Measurements from ENCODE around the gene RALGPS1. TPM values are rescaled to one million over a fixed set of nuclear protein-coding genes. Genes with fewer than 3 reads are reported as not detected.
A peak's percentile ranks its signal among the peaks of the same experiment; 100 is the strongest.

RALGPS1 gene
- total RNA-seq, 2 experiments from 2014 or later: 1.9 to 4.4 TPM

GRCh38 chr9:127233989-127234388 lies 319.4 kb downstream of the RALGPS1 start:
- Mint-ChIP-seq H3K9me3 (ENCODE audit: low read depth) (no peaks in the 10 kb centered on the region), H3K27me3 (peaks cover 10% of the 10 kb centered on the region), H3K4me1 (no peaks in the 10 kb centered on the region), H3K4me3 (no peak overlapping the region), H3K36me3 (no peaks in the 10 kb centered on the region), H3K27ac (no peak overlapping the region)
- DNase-seq (no peak), ATAC-seq (no peak)
- CTCF ChIA-PET: interaction anchor here (1.0 kb wide), 1 partner anchor 11 kb away, joined by 3 read pairs; no protein-coding TSS in a partner anchor

DNA sequence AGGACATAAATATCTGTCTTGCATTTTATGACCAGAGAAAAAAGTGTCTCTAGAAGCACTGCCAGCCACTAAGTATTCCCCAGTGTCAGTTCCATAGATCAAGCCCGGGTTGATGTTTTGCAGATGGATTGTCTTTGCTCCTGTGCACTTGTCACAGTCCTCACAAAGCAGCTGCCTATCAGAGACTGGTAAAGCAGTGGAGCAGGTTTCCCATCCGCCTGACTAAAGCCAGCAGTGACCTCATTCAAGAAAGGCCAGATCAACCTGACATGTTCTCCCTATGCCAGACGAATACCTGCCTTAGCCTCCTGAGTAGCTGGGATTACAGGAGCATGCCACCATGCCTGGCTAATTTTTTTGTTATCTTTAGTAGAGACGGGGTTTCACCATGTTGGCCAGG lies 323.2 kb downstream of the RALGPS1 start:
- no peaks in the 10 kb centered on the region for H3K4me1 Mint-ChIP-seq
- H3K27ac Mint-ChIP-seq: no peak overlapping the region
- ATAC-seq (no peak), DNase-seq (no peak)
- no peaks in the 10 kb centered on the region for H3K36me3 Mint-ChIP-seq
- H3K4me3 Mint-ChIP-seq: no peak overlapping the region
- H3K9me3 Mint-ChIP-seq (ENCODE audit: low read depth): no peaks in the 10 kb centered on the region
- H3K27me3 Mint-ChIP-seq: peaks cover 10% of the 10 kb centered on the region
- CTCF ChIA-PET: interaction anchor here (1.1 to 1.6 kb wide), 2 partner anchors 23 to 297 kb away, joined by 3 read pairs; no protein-coding TSS in a partner anchor

DNA sequence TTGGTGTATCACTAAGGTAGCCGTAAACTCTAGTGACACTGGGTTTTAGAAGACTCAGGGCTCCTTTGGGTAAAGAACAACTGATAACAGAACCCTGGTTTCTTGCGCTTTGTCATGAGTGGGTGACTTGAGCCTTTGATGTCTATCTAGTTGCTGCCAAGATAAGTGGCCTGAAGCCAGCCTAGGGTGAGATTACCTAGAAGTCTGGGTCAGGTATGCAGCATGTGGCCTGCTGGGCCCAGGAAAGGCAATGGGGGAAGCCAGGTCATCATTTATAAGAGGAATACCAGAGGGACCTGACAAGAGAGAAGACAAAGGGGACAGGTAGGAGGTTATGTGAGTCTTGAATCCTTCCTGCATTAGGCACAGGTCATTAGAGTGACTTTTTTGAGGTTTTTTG lies 326.8 kb downstream of the RALGPS1 start:
- no peaks in the 10 kb centered on the region for H3K9me3 Mint-ChIP-seq (ENCODE audit: low read depth)
- DNase-seq (no peak), ATAC-seq (no peak)
- no peaks in the 10 kb centered on the region for H3K36me3 Mint-ChIP-seq
- CTCF ChIA-PET: no interaction called here
- no peak overlapping the region for H3K4me3 Mint-ChIP-seq
- no peak overlapping the region for H3K27ac Mint-ChIP-seq
- H3K4me1 Mint-ChIP-seq: peaks cover 13% of the 10 kb centered on the region
- no peaks in the 10 kb centered on the region for H3K27me3 Mint-ChIP-seq

DNA sequence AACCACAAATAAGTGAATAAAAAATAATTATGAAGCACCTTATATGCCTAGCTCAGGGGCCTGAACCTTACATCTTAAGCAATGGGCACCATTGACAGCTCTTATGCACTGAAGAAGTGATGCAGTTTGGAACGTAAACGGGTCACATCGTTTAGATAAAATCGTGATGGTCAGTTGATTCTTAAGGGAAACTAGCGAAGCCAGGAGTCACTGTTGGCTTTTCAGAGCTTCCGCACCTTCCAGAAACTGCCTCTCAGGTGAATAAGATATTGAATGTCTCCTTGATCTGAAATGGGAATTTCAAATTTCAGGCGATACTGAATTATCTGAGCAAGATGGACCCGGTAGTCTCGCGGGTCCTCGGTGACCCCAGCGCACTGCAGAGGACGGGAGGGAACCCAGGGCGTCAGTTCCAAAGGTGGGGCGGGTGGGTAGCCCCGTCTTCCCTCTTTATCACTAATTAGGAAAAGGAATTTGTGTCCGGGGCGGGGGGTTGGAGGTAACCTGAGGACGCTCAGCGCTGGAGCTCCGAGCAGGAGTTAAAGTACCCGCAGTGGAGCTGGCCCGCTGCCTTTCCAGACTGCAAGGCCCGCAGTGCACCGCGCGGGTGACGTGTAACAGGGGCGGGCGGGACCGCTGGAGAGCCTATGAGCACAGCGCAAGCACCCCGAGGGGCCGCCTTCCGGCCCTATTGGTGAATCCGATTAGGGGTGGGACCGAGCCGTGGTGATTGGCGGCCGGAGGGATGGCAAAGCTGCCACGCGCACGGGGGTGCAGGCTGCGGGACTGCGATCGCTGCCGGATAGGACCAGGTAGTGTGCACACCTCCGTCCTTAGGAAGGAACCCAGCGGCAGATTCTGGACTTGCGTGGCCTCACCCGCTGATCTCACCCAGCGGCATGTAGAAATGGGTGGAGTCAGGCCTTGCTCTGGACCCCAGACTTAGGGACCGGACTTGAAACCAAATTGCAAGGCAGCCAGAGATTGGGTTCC lies 330.3 kb downstream of the RALGPS1 start:
- Mint-ChIP-seq H3K27me3 (peaks cover 1% of the 10 kb centered on the region), H3K36me3 (no peaks in the 10 kb centered on the region), H3K4me3 (peak overlapping the region; percentile 85), H3K4me1 (peaks cover 13% of the 10 kb centered on the region), H3K9me3 (ENCODE audit: low read depth) (no peaks in the 10 kb centered on the region), H3K27ac (peak overlapping the region; percentile 67)
- ATAC-seq (peak; percentile 100), DNase-seq (peak; percentile 98)
- CTCF ChIA-PET: interaction anchor here (1.0 to 1.7 kb wide), 6 partner anchors 11 to 152 kb away, joined by 3 to 8 read pairs (median 5); partner anchors contain the start of gene SLC2A8

GRCh38 chr9:127245637-127246164 lies 331.1 kb downstream of the RALGPS1 start:
- DNase-seq (no peak), ATAC-seq (no peak)
- H3K36me3 Mint-ChIP-seq: no peaks in the 10 kb centered on the region
- H3K4me1 Mint-ChIP-seq: peaks cover 13% of the 10 kb centered on the region
- peaks cover 3% of the 10 kb centered on the region for H3K27me3 Mint-ChIP-seq
- H3K4me3 Mint-ChIP-seq: peak overlapping the region; percentile 85
- CTCF ChIA-PET: interaction anchor here (1.2 to 1.7 kb wide), 2 partner anchors 21 to 151 kb away, joined by 6 to 7 read pairs; partner anchors contain the start of gene SLC2A8
- peak overlapping the region; percentile 67 for H3K27ac Mint-ChIP-seq
- H3K9me3 Mint-ChIP-seq (ENCODE audit: low read depth): no peaks in the 10 kb centered on the region

DNA sequence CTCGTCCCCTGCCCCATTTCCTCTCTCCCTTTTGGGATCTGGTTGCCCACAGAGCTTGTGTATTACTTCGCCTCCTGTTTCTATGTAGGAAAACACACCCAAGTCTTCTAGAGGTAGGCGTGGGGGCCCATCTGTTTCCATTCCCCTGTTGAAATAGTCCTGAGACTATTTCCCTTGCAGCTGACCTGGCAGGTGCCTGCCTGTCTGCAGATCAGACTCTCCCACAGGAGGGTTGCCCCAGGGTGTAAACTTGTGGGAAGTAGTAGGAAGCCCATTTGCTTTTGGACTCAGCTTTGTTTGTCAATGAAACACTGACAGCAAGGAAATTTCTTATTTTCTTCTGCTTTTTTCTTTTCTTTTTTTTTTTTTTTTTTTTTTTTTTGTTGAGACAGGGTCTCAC lies 333.7 kb downstream of the RALGPS1 start:
- ATAC-seq (no peak), DNase-seq (no peak)
- Mint-ChIP-seq H3K36me3 (no peaks in the 10 kb centered on the region), H3K27ac (no peak overlapping the region), H3K4me3 (no peak overlapping the region), H3K4me1 (peaks cover 13% of the 10 kb centered on the region), H3K9me3 (ENCODE audit: low read depth) (no peaks in the 10 kb centered on the region), H3K27me3 (peaks cover 13% of the 10 kb centered on the region)
- CTCF ChIA-PET: interaction anchor here (0.8 to 1.5 kb wide), 2 partner anchors 8 to 44 kb away, joined by 3 read pairs; no protein-coding TSS in a partner anchor

DNA sequence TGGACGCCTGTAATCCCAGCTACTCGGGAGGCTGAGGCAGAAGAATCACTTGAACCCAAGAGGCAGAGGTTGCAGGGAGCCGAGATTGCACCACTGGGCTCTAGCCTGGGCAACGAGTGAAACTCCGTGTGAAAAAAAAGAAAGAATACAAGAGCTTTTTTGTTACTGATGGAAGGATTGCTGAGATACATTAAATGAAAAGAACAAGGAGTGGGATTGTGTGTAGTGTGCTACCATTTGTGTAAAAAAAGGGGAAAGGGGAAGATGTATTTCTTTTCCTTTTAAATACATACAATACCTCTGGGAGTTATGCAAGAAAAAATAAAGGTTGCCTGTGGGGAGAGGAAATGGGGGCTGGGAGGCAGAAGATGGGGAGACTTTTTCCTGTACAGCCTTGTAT lies 335.3 kb downstream of the RALGPS1 start:
- H3K27me3 Mint-ChIP-seq: peaks cover 18% of the 10 kb centered on the region
- no peaks in the 10 kb centered on the region for H3K9me3 Mint-ChIP-seq (ENCODE audit: low read depth)
- DNase-seq (no peak), ATAC-seq (no peak)
- H3K4me1 Mint-ChIP-seq: peaks cover 7% of the 10 kb centered on the region
- CTCF ChIA-PET: interaction anchor here (1.5 kb wide), 1 partner anchor 10 kb away, joined by 3 read pairs; no protein-coding TSS in a partner anchor
- H3K27ac Mint-ChIP-seq: no peak overlapping the region
- no peaks in the 10 kb centered on the region for H3K36me3 Mint-ChIP-seq
- no peak overlapping the region for H3K4me3 Mint-ChIP-seq

DNA sequence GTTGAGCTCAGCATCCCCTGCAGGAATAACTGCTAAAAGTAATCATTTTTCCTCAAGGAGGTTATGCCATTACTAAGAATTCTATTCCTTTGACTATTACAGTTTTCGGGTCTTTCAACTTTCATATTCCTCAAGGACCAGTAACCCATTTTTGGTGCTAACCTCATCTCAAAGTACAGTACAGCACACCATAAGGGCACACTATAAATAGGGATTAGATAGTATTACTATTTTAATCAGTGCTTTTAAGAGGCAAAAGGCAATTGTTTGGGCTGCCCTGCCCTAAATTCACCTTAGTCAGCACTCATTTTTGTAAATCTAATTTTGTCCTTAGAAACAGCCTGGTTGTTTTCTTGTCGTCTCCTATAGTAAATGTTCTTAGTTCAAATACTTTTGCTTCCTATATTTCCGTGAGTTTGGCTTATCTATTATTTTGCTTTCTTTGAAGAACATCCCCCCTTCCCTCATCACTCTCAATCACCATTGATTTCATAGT lies 336.4 kb downstream of the RALGPS1 start:
- peaks cover 22% of the 10 kb centered on the region for H3K27me3 Mint-ChIP-seq
- no peak overlapping the region for H3K4me3 Mint-ChIP-seq
- H3K27ac Mint-ChIP-seq: no peak overlapping the region
- H3K9me3 Mint-ChIP-seq (ENCODE audit: low read depth): no peaks in the 10 kb centered on the region
- no peaks in the 10 kb centered on the region for H3K4me1 Mint-ChIP-seq
- no peak for DNase-seq
- H3K36me3 Mint-ChIP-seq: no peaks in the 10 kb centered on the region
- no peak for ATAC-seq
- CTCF ChIA-PET: no interaction called here

DNA sequence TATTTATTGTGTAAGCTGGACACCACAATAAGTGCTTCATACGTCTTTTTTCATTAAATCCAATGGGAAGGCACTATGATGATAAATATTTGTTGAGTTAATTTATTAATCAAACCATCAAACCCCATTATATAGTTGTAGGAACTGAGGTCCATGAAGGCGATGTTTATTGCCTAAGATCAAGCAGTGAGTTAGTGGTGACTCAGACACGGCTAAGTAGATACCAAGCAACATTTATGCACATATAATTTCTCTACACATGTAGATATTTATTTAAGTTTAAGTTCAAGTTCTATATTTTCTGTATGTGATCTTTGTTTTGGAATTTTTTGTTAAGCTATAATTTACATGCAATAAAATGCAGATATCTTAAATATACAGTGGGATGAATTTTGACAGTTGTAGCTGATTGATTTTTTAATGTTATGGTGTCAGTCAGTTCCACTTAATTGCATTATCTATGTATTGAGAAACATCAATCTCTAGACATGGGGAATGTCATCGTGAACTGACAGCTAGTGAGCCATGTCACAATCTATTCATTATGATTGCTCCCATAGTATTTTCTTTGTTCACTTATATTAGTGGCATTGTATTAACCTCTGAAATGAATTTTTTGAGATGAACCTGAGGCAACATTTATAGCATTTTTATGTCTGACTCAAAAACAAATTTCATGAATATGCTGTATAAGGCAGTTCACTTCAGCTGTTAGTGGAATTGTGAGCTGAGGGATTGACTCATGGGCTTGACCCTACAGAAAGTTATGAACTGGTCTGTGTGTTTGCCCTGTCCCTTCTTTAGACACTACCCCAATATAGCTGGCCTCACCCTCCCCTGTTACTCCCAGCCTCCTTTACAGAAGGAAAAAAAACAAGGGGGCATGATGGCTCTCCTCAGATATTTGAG lies 338.1 kb downstream of the RALGPS1 start:
- no peak for ATAC-seq
- no peaks in the 10 kb centered on the region for H3K4me1 Mint-ChIP-seq
- CTCF ChIA-PET: interaction anchor here (1.5 kb wide), 1 partner anchor 13 kb away, joined by 3 read pairs; no protein-coding TSS in a partner anchor
- H3K27me3 Mint-ChIP-seq: peaks cover 22% of the 10 kb centered on the region
- no peak overlapping the region for H3K4me3 Mint-ChIP-seq
- no peak overlapping the region for H3K27ac Mint-ChIP-seq
- H3K36me3 Mint-ChIP-seq: no peaks in the 10 kb centered on the region
- no peaks in the 10 kb centered on the region for H3K9me3 Mint-ChIP-seq (ENCODE audit: low read depth)
- DNase-seq: no peak

DNA sequence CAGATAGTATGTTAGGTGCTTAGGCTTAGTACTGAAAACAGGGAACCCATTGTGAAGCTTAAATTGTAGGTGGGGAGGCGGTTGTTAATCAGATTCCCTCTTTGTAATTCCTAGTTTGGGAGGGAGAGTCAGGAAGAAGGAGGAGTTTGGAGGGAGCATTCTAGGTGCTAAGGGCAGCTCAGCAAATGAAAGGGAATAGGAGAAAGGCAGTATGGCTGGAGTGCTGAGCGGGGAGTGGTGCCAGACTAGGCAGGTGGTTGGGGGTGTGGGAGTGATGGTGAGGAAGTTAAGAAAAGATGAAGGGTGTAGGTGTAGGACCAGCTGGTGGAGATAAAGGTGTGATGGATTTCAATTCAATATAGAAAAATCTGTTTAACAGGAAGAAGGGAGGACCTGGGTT lies 338.9 kb downstream of the RALGPS1 start:
- Mint-ChIP-seq H3K36me3 (no peaks in the 10 kb centered on the region), H3K9me3 (ENCODE audit: low read depth) (no peaks in the 10 kb centered on the region), H3K27ac (no peak overlapping the region), H3K4me3 (no peak overlapping the region), H3K4me1 (no peaks in the 10 kb centered on the region), H3K27me3 (peaks cover 22% of the 10 kb centered on the region)
- CTCF ChIA-PET: interaction anchor here (1.5 kb wide), 1 partner anchor 13 kb away, joined by 3 read pairs; no protein-coding TSS in a partner anchor
- ATAC-seq (no peak), DNase-seq (no peak)

GRCh38 chr9:127255692-127256091 lies 341.1 kb downstream of the RALGPS1 start:
- DNase-seq (no peak), ATAC-seq (no peak)
- H3K27me3 Mint-ChIP-seq: peaks cover 19% of the 10 kb centered on the region
- no peak overlapping the region for H3K27ac Mint-ChIP-seq
- no peaks in the 10 kb centered on the region for H3K4me1 Mint-ChIP-seq
- H3K4me3 Mint-ChIP-seq: no peak overlapping the region
- CTCF ChIA-PET: interaction anchor here (1.1 kb wide), 1 partner anchor 17 kb away, joined by 3 read pairs; no protein-coding TSS in a partner anchor
- no peaks in the 10 kb centered on the region for H3K36me3 Mint-ChIP-seq
- H3K9me3 Mint-ChIP-seq (ENCODE audit: low read depth): no peaks in the 10 kb centered on the region

DNA sequence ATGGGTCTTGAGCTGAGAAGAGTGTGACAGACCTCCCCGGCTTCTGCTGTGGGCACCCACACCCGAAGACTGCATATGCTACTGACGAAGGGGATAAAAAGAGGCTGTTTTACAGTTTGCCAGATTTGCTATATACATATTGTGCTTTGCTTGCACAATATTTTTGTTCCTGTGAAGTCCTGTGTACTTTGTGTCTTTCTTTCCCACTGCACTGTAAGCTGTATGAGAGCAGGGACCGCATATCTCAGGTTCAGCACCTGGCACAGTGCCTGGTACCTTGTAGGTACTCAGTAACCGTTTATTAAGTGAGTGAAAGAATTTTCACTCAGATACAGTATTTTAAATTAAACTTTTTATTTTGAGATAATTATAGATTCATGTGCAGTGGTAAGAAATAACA lies 341.7 kb downstream of the RALGPS1 start:
- H3K27ac Mint-ChIP-seq: no peak overlapping the region
- no peak for ATAC-seq
- peaks cover 19% of the 10 kb centered on the region for H3K27me3 Mint-ChIP-seq
- CTCF ChIA-PET: no interaction called here
- H3K9me3 Mint-ChIP-seq (ENCODE audit: low read depth): no peaks in the 10 kb centered on the region
- no peaks in the 10 kb centered on the region for H3K4me1 Mint-ChIP-seq
- no peak for DNase-seq
- H3K4me3 Mint-ChIP-seq: no peak overlapping the region
- no peaks in the 10 kb centered on the region for H3K36me3 Mint-ChIP-seq
